Panc1 (cell line): ENCODE results near the gene SLC7A9.

ENCODE experiments used
- REST ChIP-seq, 2 experiments: IDR thresholded peaks; 2 replicates each; pipeline ENCODE4 v1.6.1; 2011 to 2012; ENCODE audit warnings: low read depth in 2 of 2, control low read depth in 1 of 2, low read length in 1 of 2, mild to moderate bottlenecking in 1 of 2, moderate library complexity in 1 of 2; ENCODE audit not compliant: insufficient read depth in 1 of 2
- TF ChIP-seq, protein P1 (sequence below): fragments of 450-650 bp; IDR thresholded peaks from 2 replicates; pipeline ENCODE4 v1.5.1; 2017; ENCODE audit warnings: mild to moderate bottlenecking

DNA sequence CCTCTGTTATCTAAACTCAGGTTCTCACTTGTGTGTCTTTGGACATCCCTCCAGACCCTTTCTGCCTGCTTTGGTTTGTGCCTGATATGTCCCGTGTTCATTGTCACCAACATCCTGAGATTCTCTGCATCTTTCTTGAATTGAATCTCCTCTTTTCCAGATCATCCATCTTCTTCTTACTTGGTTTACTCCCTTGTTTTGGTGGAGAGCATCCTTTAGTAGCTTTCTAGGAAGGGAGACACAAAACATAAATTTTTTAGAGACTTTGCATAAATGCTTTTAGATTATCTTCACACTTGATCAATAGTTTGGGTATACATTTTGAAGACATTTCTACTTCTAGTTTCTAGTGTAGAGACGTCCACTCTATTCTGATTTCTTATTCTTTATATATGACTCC lies 88.3 kb downstream of the SLC7A9 start:
- no peak for TF ChIP-seq REST (IDR thresholded peaks at IDR 0.05; ENCODE audit: insufficient read depth in 1 of 2, low read depth in 2 of 2, low read length in 1 of 2)
- TF ChIP-seq, protein P1, sequence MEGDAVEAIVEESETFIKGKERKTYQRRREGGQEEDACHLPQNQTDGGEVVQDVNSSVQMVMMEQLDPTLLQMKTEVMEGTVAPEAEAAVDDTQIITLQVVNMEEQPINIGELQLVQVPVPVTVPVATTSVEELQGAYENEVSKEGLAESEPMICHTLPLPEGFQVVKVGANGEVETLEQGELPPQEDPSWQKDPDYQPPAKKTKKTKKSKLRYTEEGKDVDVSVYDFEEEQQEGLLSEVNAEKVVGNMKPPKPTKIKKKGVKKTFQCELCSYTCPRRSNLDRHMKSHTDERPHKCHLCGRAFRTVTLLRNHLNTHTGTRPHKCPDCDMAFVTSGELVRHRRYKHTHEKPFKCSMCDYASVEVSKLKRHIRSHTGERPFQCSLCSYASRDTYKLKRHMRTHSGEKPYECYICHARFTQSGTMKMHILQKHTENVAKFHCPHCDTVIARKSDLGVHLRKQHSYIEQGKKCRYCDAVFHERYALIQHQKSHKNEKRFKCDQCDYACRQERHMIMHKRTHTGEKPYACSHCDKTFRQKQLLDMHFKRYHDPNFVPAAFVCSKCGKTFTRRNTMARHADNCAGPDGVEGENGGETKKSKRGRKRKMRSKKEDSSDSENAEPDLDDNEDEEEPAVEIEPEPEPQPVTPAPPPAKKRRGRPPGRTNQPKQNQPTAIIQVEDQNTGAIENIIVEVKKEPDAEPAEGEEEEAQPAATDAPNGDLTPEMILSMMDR, result no peak
